ENCODE results near the gene ECEL1.

Gene ECEL1

GRCh38 chr2:232512602-232513001, 25.0 kb upstream of the ECEL1 start:
- Histone ChIP-seq H3K4me3 (replicated peaks; ENCODE audit: low read depth, low read length) (no peak overlapping the region), H3K36me3 (ENCODE audit: control insufficient read depth, insufficient read depth, low read length) (no peaks in the 10 kb centered on the region), H3K27me3 (replicated peaks; ENCODE audit: control insufficient read depth, insufficient read depth, low read length) (peaks cover 2% of the 10 kb centered on the region)
- no peak for DNase-seq (ENCODE audit: extremely low read depth, insufficient read length)
- TF ChIP-seq, protein P1, sequence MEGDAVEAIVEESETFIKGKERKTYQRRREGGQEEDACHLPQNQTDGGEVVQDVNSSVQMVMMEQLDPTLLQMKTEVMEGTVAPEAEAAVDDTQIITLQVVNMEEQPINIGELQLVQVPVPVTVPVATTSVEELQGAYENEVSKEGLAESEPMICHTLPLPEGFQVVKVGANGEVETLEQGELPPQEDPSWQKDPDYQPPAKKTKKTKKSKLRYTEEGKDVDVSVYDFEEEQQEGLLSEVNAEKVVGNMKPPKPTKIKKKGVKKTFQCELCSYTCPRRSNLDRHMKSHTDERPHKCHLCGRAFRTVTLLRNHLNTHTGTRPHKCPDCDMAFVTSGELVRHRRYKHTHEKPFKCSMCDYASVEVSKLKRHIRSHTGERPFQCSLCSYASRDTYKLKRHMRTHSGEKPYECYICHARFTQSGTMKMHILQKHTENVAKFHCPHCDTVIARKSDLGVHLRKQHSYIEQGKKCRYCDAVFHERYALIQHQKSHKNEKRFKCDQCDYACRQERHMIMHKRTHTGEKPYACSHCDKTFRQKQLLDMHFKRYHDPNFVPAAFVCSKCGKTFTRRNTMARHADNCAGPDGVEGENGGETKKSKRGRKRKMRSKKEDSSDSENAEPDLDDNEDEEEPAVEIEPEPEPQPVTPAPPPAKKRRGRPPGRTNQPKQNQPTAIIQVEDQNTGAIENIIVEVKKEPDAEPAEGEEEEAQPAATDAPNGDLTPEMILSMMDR (IDR thresholded peaks at IDR 0.05; ENCODE audit: insufficient read depth, low read length, poor library complexity, severe bottlenecking) = no peak

GRCh38 chr2:232511336-232511890, 23.8 kb upstream of the ECEL1 start:
- DNase-seq (ENCODE audit: extremely low read depth, insufficient read length) = no peak

GRCh38 chr2:232508251-232508650, 20.6 kb upstream of the ECEL1 start:
- DNase-seq (ENCODE audit: extremely low read depth, insufficient read length) = no peak
- Histone ChIP-seq H3K36me3 (ENCODE audit: control insufficient read depth, insufficient read depth, low read length) (no peaks in the 10 kb centered on the region), H3K4me3 (replicated peaks; ENCODE audit: low read depth, low read length) (no peak overlapping the region), H3K27me3 (replicated peaks; ENCODE audit: control insufficient read depth, insufficient read depth, low read length) (peaks cover 4% of the 10 kb centered on the region)
- TF ChIP-seq, protein P1 (IDR thresholded peaks at IDR 0.05; ENCODE audit: insufficient read depth, low read length, poor library complexity, severe bottlenecking) = no peak

More at GRCh38 chr2:232511336-232511890, 23.8 kb upstream of the ECEL1 start:
- Histone ChIP-seq H3K4me3 (replicated peaks; ENCODE audit: low read depth, low read length) (no peak overlapping the region), H3K36me3 (ENCODE audit: control insufficient read depth, insufficient read depth, low read length) (no peaks in the 10 kb centered on the region), H3K27me3 (replicated peaks; ENCODE audit: control insufficient read depth, insufficient read depth, low read length) (peaks cover 2% of the 10 kb centered on the region)
- TF ChIP-seq, protein P1 (IDR thresholded peaks at IDR 0.05; ENCODE audit: insufficient read depth, low read length, poor library complexity, severe bottlenecking) = no peak

DNA sequence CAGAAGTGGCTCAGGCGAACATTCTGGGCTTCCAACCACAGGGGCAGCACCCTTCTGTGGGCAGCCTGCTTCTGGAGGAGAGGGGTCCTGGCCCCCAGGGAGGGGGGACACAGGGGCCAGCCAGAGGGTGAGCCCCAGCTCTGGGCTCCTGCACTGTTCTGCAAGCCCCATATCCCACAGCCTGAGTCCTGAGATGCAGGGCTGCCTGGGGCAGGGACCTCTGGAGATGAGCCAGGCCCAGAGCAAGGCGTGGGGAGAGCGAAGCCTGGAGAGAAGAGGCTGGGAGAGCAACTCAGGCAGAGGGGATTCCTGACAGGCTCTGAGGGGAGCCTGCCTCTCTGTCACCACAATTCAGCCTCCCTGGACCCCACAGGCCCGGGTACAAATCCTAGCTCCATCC, 19.1 kb upstream of the ECEL1 start:
- Histone ChIP-seq H3K27me3 (replicated peaks; ENCODE audit: control insufficient read depth, insufficient read depth, low read length) (peaks cover 5% of the 10 kb centered on the region), H3K36me3 (ENCODE audit: control insufficient read depth, insufficient read depth, low read length) (no peaks in the 10 kb centered on the region), H3K4me3 (replicated peaks; ENCODE audit: low read depth, low read length) (no peak overlapping the region)
- TF ChIP-seq, protein P1 (IDR thresholded peaks at IDR 0.05; ENCODE audit: insufficient read depth, low read length, poor library complexity, severe bottlenecking) = no peak
- DNase-seq (ENCODE audit: extremely low read depth, insufficient read length) = no peak

- peaks cover 4% of the 10 kb centered on the region for H3K27me3 ChIP-seq (replicated peaks; ENCODE audit: control insufficient read depth, insufficient read depth, low read length)
- no peaks in the 10 kb centered on the region for H3K36me3 ChIP-seq (ENCODE audit: control insufficient read depth, insufficient read depth, low read length)
- no peak for DNase-seq (ENCODE audit: extremely low read depth, insufficient read length)
Observed at GRCh38 chr2:232505856-232506255, 18.2 kb upstream of the ECEL1 start.

More at GRCh38 chr2:232505856-232506255, 18.2 kb upstream of the ECEL1 start:
- TF ChIP-seq, protein P1 (IDR thresholded peaks at IDR 0.05; ENCODE audit: insufficient read depth, low read length, poor library complexity, severe bottlenecking) = no peak
- H3K4me3 ChIP-seq (replicated peaks; ENCODE audit: low read depth, low read length) = no peak overlapping the region
